HG02870 (cell line): ENCODE measurements around the gene KCNT1.

ENCODE experiments used
- ATAC-seq: cut with Tn5 transposase; IDR thresholded peaks from one replicate; pipeline ENCODE4 v1.9.1; 2021; ENCODE audit warnings: mild to moderate bottlenecking, moderate library complexity; ENCODE audit not compliant: unreplicated experiment

KCNT1 gene

GRCh38 chr9:135744333-135745070, 42.5 kb downstream of the KCNT1 start:
- no peak for ATAC-seq

DNA sequence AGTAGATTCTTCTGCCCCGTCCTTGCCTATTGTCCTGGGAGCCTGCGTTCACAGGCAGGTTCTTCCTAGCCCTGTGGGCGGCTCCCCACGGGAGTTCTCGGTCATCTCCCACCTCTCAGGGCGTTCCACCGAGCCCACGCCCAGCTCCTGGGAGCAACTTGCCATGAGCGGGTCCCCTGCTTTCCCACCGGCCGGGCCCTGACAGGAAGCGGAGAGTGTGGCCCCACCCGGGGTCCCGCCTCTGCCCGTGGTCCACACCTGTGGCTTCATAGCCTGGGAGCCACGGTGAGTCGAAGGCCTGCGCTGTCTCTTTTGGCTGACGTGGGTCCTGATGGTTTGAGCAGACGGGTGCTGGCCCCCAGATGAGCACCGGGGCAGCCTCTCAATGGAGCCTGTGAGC, 43.2 kb downstream of the KCNT1 start:
- no peak for ATAC-seq

GRCh38 chr9:135745686-135746324, 43.8 kb downstream of the KCNT1 start:
- no peak for ATAC-seq

- ATAC-seq: no peak
Measured at GRCh38 chr9:135746565-135746964, 44.6 kb downstream of the KCNT1 start.

GRCh38 chr9:135747311-135747710, 45.3 kb downstream of the KCNT1 start:
- ATAC-seq: no peak

- ATAC-seq: no peak
Measured at GRCh38 chr9:135748676-135749075, 46.7 kb downstream of the KCNT1 start.

DNA sequence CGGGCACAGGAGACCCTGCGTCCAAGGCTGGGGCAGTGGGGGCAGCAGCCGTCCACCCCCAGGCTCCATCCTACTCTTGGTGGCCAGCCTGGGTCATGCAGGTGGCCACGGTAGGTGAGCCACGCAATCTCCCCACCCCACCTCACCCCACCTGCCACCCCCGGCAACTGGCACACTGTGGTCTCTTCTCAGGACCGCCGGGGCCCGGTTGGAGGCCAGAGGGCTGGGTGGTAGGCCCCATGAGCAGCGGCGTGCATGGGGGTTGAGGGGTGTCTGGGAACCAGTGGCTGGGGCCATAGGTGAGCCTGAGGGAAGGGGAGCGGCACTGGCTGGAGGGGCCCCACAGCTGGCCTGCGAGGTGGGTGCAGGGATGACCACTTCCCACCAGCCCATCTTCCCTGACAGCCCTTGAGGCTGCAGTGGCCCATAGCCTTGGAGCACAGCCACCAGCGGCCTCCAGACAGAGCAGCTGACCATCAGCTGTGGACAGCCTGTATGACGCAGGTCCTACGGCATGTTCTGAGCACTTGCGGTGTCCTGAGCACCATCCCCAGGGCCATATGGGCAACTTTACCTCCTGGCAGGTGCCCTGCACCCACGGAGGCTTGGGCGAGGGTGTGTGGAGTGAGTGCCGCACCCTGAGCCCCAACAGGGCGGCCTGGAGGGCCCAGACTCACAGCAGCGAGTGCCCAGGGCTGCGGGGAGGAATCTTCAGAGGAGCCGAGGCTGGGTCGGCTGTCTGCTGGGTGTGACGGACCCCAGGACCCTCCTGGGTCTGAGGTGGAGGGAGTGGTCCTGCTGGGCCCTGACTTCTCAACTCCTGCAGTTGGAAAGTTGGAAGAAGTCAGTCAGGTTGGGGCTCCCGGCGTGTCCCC, 47.4 kb downstream of the KCNT1 start:
- ATAC-seq: no peak

- no peak for ATAC-seq
Measured at GRCh38 chr9:135750786-135751185, 48.8 kb downstream of the KCNT1 start.

- ATAC-seq: no peak
Measured at GRCh38 chr9:135751501-135751900, 49.5 kb downstream of the KCNT1 start.

- ATAC-seq: no peak
Measured at GRCh38 chr9:135752281-135753204, 50.6 kb downstream of the KCNT1 start.

GRCh38 chr9:135753391-135754105, 51.6 kb downstream of the KCNT1 start:
- no peak for ATAC-seq

DNA sequence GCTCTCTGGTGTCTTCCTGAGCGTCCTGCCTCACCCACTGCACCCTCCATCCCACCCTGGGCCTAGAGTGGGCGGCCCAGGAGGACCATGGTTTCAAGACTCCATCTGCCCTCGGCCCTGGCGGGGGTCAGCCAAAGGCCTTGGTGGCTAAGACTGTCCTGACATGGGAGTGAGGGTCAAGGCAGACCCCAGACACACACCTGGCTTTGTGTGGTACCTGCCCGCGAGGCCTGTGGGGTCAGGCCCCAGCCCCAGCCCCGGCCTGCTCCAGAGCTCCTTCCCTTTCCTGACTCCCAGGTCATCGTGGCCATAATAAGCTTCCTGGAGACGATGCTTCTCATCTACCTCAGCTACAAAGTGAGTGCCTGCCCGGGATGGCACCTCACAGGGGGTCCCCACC, 54.6 kb downstream of the KCNT1 start:
- no peak for ATAC-seq

GRCh38 chr9:135757356-135757755, 55.4 kb downstream of the KCNT1 start:
- no peak for ATAC-seq

DNA sequence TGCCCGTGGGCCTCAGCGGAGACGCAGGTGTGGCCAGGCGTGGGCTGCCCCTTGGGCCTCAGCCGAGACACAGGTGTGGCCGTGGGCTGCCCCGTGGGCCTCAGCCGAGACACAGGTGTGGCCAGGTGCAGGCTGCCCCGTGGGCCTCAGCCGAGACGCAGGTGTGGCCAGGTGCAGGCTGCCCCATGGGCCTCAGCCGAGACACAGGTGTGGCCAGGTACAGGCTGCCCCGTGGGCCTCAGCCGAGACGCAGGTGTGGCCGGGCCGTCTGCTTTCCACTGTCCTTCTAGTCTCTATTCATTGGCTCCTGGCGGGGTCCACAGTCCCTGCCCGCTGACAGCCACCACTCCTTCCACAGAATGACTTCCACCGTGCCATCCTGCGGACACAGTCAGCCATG, 56.1 kb downstream of the KCNT1 start:
- no peak for ATAC-seq

DNA sequence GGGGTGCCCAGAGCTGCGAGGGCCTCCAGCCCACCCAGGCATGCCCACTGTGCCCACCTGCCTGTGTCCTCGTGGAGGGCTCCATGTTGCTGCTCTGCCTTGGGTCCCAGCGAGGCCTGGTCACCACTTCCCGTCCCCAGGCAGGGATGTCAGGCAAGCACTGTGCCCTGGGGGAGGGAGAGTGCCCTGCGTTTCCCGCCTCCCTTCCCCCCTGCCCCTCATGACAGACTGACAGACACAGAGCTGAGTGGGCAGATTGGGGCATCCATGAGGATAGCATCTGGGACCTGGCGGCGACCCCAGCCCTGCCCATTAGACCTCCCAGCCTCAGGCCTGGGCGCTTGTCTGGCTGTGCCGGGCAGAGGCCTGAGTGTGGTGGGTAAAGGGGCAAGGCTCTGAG, 56.9 kb downstream of the KCNT1 start:
- no peak for ATAC-seq

DNA sequence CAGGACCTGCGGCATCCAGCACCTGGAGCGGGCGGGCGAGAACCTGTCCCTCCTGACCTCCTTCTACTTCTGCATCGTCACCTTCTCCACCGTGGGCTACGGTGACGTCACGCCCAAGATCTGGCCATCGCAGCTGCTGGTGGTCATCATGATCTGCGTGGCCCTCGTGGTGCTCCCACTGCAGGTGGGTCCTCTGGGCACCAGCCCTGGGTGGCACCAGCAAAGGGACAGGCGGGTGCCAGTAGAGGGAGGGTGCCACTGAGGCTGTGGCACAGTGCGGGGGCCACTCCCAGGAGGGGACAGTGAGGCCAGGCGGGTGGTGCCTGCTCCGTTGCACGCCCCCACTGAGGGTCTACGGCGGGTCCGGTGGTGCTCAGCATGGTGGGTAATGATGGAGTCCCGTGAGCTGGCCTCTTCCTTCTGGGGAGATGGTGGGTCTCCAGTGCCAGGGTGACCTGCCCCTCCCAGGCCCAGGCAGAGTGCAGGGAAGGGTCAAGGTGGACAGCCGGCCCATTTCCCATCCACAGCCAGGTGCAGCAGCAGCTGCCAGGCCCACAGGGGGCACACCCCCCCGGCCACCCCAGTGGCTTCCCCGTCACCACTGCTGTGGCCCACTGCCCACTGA, 57.8 kb downstream of the KCNT1 start:
- ATAC-seq: no peak

DNA sequence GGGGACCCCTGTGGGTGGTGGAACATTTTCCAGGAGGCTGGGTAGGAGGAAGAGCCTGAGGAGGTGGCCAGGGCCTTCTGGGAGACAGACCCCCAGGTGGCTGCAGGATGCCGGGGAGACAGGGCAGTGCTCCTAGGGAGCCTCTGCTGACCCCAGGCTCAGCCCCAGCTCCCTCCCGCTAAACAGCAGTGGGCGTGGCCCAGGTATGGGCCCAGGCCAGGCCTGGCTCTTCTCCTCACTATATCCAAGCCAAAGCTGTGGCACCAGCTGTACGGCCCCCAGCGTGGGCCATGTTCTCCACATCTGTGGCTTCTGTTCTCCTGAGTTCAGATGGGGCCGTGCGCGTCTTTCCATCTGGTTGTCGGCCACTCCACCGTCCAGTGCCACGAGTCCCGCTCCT, 58.5 kb downstream of the KCNT1 start:
- ATAC-seq: no peak

GRCh38 chr9:135761150-135761844, 59.3 kb downstream of the KCNT1 start:
- ATAC-seq: no peak

DNA sequence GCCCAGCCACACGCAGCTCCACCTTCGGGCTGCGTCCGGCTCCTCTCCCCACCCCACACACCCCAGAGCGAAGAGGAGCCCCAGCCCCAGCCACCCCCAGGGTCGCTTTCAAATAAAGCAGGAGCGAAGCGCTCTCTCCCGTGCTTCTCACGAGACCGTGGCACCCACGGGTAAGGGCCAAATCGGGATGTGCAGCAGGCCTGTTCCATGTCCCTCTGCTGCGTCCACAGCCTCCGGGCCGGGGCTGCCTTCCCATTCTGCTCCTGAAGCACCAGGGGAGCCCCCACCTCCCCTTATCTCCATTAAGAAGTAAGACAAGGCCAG, 59.8 kb downstream of the KCNT1 start:
- ATAC-seq: no peak
